ENCODE data around the gene EGFR. TPM values are rescaled to one million over a fixed set of nuclear protein-coding genes. Genes with fewer than 3 reads are reported as not detected.

Gene EGFR
- polyA plus RNA-seq, 1 donor from 2014 or later, result 0.22 TPM

DNA sequence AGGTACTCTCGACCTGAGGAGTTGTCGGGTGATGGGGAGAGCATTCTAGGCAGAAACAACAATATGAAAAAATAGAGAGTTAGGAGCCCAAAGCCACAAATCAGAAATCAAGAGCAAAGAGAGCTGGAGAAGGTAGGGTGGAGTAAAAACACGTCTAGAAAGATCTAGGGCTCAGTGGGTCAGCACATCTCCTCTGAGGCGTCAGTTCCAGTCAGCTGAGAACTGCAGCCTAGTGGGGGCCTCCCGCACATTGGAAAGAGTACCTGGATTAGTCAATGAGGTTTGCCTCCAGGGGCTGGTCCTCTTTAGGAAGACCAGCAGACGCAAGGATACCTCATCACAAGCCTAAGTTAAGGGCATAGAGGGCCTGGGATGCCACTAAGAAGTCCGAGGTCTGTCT, 233.1 kb downstream of the EGFR start:
- TF ChIP-seq RAD21 (conservative IDR thresholded peaks at IDR 0.05) (no peak), EZH2 (IDR thresholded peaks at IDR 0.05; ENCODE audit: borderline replicate concordance, insufficient read depth, low read length, poor library complexity, severe bottlenecking) (no peak), SMC3 (conservative IDR thresholded peaks at IDR 0.05; ENCODE audit: poor library complexity) (no peak), EP300 (conservative IDR thresholded peaks at IDR 0.05; ENCODE audit: poor library complexity, severe bottlenecking) (no peak), POLR2AphosphoS5 (IDR thresholded peaks at IDR 0.05) (no peak), MXI1 (conservative IDR thresholded peaks at IDR 0.05; ENCODE audit: poor library complexity, severe bottlenecking) (no peak), TAF1 (IDR thresholded peaks at IDR 0.05; ENCODE audit: low read depth) (no peak)
- TF ChIP-seq, protein P1, sequence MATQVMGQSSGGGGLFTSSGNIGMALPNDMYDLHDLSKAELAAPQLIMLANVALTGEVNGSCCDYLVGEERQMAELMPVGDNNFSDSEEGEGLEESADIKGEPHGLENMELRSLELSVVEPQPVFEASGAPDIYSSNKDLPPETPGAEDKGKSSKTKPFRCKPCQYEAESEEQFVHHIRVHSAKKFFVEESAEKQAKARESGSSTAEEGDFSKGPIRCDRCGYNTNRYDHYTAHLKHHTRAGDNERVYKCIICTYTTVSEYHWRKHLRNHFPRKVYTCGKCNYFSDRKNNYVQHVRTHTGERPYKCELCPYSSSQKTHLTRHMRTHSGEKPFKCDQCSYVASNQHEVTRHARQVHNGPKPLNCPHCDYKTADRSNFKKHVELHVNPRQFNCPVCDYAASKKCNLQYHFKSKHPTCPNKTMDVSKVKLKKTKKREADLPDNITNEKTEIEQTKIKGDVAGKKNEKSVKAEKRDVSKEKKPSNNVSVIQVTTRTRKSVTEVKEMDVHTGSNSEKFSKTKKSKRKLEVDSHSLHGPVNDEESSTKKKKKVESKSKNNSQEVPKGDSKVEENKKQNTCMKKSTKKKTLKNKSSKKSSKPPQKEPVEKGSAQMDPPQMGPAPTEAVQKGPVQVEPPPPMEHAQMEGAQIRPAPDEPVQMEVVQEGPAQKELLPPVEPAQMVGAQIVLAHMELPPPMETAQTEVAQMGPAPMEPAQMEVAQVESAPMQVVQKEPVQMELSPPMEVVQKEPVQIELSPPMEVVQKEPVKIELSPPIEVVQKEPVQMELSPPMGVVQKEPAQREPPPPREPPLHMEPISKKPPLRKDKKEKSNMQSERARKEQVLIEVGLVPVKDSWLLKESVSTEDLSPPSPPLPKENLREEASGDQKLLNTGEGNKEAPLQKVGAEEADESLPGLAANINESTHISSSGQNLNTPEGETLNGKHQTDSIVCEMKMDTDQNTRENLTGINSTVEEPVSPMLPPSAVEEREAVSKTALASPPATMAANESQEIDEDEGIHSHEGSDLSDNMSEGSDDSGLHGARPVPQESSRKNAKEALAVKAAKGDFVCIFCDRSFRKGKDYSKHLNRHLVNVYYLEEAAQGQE (IDR thresholded peaks at IDR 0.05; ENCODE audit: borderline replicate concordance), result no peak
- TF ChIP-seq, protein P2, sequence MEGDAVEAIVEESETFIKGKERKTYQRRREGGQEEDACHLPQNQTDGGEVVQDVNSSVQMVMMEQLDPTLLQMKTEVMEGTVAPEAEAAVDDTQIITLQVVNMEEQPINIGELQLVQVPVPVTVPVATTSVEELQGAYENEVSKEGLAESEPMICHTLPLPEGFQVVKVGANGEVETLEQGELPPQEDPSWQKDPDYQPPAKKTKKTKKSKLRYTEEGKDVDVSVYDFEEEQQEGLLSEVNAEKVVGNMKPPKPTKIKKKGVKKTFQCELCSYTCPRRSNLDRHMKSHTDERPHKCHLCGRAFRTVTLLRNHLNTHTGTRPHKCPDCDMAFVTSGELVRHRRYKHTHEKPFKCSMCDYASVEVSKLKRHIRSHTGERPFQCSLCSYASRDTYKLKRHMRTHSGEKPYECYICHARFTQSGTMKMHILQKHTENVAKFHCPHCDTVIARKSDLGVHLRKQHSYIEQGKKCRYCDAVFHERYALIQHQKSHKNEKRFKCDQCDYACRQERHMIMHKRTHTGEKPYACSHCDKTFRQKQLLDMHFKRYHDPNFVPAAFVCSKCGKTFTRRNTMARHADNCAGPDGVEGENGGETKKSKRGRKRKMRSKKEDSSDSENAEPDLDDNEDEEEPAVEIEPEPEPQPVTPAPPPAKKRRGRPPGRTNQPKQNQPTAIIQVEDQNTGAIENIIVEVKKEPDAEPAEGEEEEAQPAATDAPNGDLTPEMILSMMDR (IDR thresholded peaks at IDR 0.05; ENCODE audit: poor library complexity, severe bottlenecking), result no peak
- H3K9me3 ChIP-seq (ENCODE audit: low read length), result no peaks in the 10 kb centered on the region
- H2AFZ ChIP-seq (ENCODE audit: low read depth, low read length), result no peak overlapping the region
- H3K79me2 ChIP-seq (replicated peaks; ENCODE audit: insufficient read depth, low read length), result no peaks in the 10 kb centered on the region
- no peak overlapping the region for H3K4me3 ChIP-seq (ENCODE audit: low read length)
- no peak overlapping the region for H3K4me2 ChIP-seq (ENCODE audit: low read length)
- H3K36me3 ChIP-seq (ENCODE audit: insufficient read depth, low read length), result no peaks in the 10 kb centered on the region
- H3K9ac ChIP-seq (ENCODE audit: low read length), result no peak overlapping the region
- no peak overlapping the region for H3K27ac ChIP-seq (ENCODE audit: low read length)
- no peaks in the 10 kb centered on the region for H3K9me2 ChIP-seq (ENCODE audit: insufficient read depth, low read length)
- H4K20me1 ChIP-seq (ENCODE audit: insufficient read depth), result no peaks in the 10 kb centered on the region
- no peaks in the 10 kb centered on the region for H3F3A ChIP-seq (ENCODE audit: insufficient read depth, low read length, poor library complexity, severe bottlenecking)
- H3K27me3 ChIP-seq (ENCODE audit: insufficient read depth, low read depth, low read length), result peaks cover 9% of the 10 kb centered on the region

DNA sequence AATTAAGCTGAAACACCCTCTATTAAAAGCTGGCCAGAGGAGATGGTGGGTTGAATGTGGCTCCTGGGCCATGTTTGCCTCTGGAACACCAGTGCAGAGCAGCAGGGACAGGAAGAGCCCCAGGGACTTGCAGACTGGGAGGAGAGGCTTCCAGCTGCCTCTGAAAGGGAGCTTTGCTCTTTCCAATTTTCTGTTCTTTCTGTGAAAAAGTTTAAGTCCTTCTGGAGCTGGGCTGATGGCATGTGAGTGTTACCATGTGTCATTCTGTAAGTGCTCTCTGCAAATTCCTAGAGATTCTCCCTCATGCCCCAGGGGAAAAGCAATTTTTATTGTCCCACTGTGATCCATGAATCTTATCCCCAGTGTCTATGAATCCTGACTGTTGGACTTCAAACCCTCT, 233.6 kb downstream of the EGFR start:
- no peaks in the 10 kb centered on the region for H4K20me1 ChIP-seq (ENCODE audit: insufficient read depth)
- TF ChIP-seq TAF1 (IDR thresholded peaks at IDR 0.05; ENCODE audit: low read depth) (no peak), EP300 (conservative IDR thresholded peaks at IDR 0.05; ENCODE audit: poor library complexity, severe bottlenecking) (no peak), POLR2AphosphoS5 (IDR thresholded peaks at IDR 0.05) (no peak), RAD21 (conservative IDR thresholded peaks at IDR 0.05) (no peak), EZH2 (IDR thresholded peaks at IDR 0.05; ENCODE audit: borderline replicate concordance, insufficient read depth, low read length, poor library complexity, severe bottlenecking) (no peak), MXI1 (conservative IDR thresholded peaks at IDR 0.05; ENCODE audit: poor library complexity, severe bottlenecking) (no peak), SMC3 (conservative IDR thresholded peaks at IDR 0.05; ENCODE audit: poor library complexity) (no peak)
- TF ChIP-seq, protein P2 (IDR thresholded peaks at IDR 0.05; ENCODE audit: poor library complexity, severe bottlenecking), result no peak
- TF ChIP-seq, protein P1 (IDR thresholded peaks at IDR 0.05; ENCODE audit: borderline replicate concordance), result no peak
- H3K79me2 ChIP-seq (replicated peaks; ENCODE audit: insufficient read depth, low read length), result no peaks in the 10 kb centered on the region
- H3K4me3 ChIP-seq (ENCODE audit: low read length), result no peak overlapping the region
- H3K9me2 ChIP-seq (ENCODE audit: insufficient read depth, low read length), result no peaks in the 10 kb centered on the region
- H3F3A ChIP-seq (ENCODE audit: insufficient read depth, low read length, poor library complexity, severe bottlenecking), result no peaks in the 10 kb centered on the region
- H3K27ac ChIP-seq (ENCODE audit: low read length), result no peak overlapping the region
- no peak overlapping the region for H3K4me2 ChIP-seq (ENCODE audit: low read length)
- H3K36me3 ChIP-seq (ENCODE audit: insufficient read depth, low read length), result no peaks in the 10 kb centered on the region
- H3K9ac ChIP-seq (ENCODE audit: low read length), result no peak overlapping the region
- H2AFZ ChIP-seq (ENCODE audit: low read depth, low read length), result no peak overlapping the region
- H3K27me3 ChIP-seq (ENCODE audit: insufficient read depth, low read depth, low read length), result peaks cover 9% of the 10 kb centered on the region
- H3K9me3 ChIP-seq (ENCODE audit: low read length), result no peaks in the 10 kb centered on the region

Measured in neural cell (in vitro differentiated cells).